DND-41 (cell line): ENCODE data around the gene CDC14C.

Experiments
- ATAC-seq: fragments of 200-7000 bp; cut with Tn5 transposase; 3 replicates; pipeline ENCODE4 v1.9.1; 2021; ENCODE audit warnings: low read depth; ENCODE audit not compliant: insufficient read depth
- DNase-seq: peaks from one replicate; pipeline ENCODE4 v3.0.0-alpha.2; 2020
- H2AFZ ChIP-seq: 2 replicates; pipeline ENCODE4 v1.6.0; 2012; ENCODE audit warnings: low read depth, low read length
- H3K27ac ChIP-seq: 2 replicates; pipeline ENCODE4 v1.5.1; 2012; ENCODE audit warnings: low read length, inconsistent platforms
- H3K27me3 ChIP-seq: fragments of 200-600 bp; sonication (generic); 2 replicates; pipeline ENCODE4 v1.6.0; 2012; ENCODE audit warnings: low read length, mild to moderate bottlenecking, inconsistent platforms; ENCODE audit not compliant: insufficient read depth, poor library complexity
- H3K36me3 ChIP-seq: 2 replicates; pipeline ENCODE4 v1.5.1; 2012; ENCODE audit warnings: low read length, inconsistent platforms; ENCODE audit not compliant: insufficient read depth
- H3K4me1 ChIP-seq: 2 replicates; pipeline ENCODE4 v1.5.1; 2012; ENCODE audit warnings: mild to moderate bottlenecking, low read length; ENCODE audit not compliant: insufficient read depth
- H3K4me2 ChIP-seq: 2 replicates; pipeline ENCODE4 v1.6.0; 2012; ENCODE audit warnings: mild to moderate bottlenecking, moderate library complexity, low read length, inconsistent platforms; ENCODE audit not compliant: insufficient read depth
- H3K4me3 ChIP-seq, 2 experiments: fragments of 200-600 bp in 1 of 2; shearing (Covaris generic) in 1 of 2; 2 replicates each; pipeline ENCODE4 v1.5.1; 2012 to 2016; ENCODE audit warnings: inconsistent platforms in 2 of 2, low read length in 2 of 2, mild to moderate bottlenecking in 2 of 2, low read depth in 1 of 2, moderate library complexity in 1 of 2
- H3K79me2 ChIP-seq: 2 replicates; pipeline ENCODE4 v1.6.0; 2012; ENCODE audit warnings: low read length, inconsistent platforms; ENCODE audit not compliant: insufficient read depth
- H3K9ac ChIP-seq: 2 replicates; pipeline ENCODE4 v1.6.0; 2012; ENCODE audit warnings: low read depth, mild to moderate bottlenecking, inconsistent platforms, low read length, moderate library complexity
- H3K9me3 ChIP-seq: 2 replicates; pipeline ENCODE4 v1.5.1; 2012; ENCODE audit warnings: low read length, moderate library complexity, mild to moderate bottlenecking, inconsistent platforms; ENCODE audit not compliant: insufficient read depth, severe bottlenecking
- H4K20me1 ChIP-seq: 2 replicates; pipeline ENCODE4 v1.6.0; 2012; ENCODE audit warnings: low read length; ENCODE audit not compliant: insufficient read depth
- CTCF ChIP-seq: IDR thresholded peaks from 2 replicates; pipeline ENCODE4 v1.5.1; 2012; ENCODE audit warnings: borderline replicate concordance, low read length, moderate library complexity, mild to moderate bottlenecking; ENCODE audit not compliant: poor library complexity, severe bottlenecking; ENCODE audit errors: extremely low read depth
- EZH2 ChIP-seq: IDR thresholded peaks from 3 replicates; pipeline ENCODE4 v1.6.1; 2012; ENCODE audit warnings: borderline replicate concordance, low read depth, mild to moderate bottlenecking, moderate library complexity, low read length, inconsistent platforms; ENCODE audit not compliant: severe bottlenecking

CDC14C gene

GRCh38 chr7:48924433-48924832 is at the start of gene CDC14C:
Gene CDC14C (plus strand): TSS chr7:48924547. CDS start chr7:48924673, 126 bp downstream.
- Histone ChIP-seq H3K79me2 (no peaks in the 10 kb centered on the region), H3K4me2 (no peak within 1 kb of the TSS), H3K27me3 (no peaks in the 10 kb centered on the region), H4K20me1 (no peaks in the 10 kb centered on the region), H3K4me1 (no peaks in the 10 kb centered on the region), H3K9me3 (no peaks in the 10 kb centered on the region), H3K4me3 (no peak within 1 kb of the TSS), H3K36me3 (no peaks in the 10 kb centered on the region), H2AFZ (no peak within 1 kb of the TSS), H3K27ac (no peak within 1 kb of the TSS), H3K9ac (no peak within 1 kb of the TSS)
- ATAC-seq (no peak), DNase-seq (no peak)
- no peak for TF ChIP-seq EZH2
- no peak for TF ChIP-seq CTCF

- no peak overlapping the region for H2AFZ ChIP-seq
- H3K9me3 ChIP-seq = no peaks in the 10 kb centered on the region
- H3K27me3 ChIP-seq = peaks cover 3% of the 10 kb centered on the region
- no peak overlapping the region for H3K9ac ChIP-seq
- H3K79me2 ChIP-seq = no peaks in the 10 kb centered on the region
- no peak overlapping the region for H3K4me2 ChIP-seq
- ATAC-seq = no peak
- no peaks in the 10 kb centered on the region for H4K20me1 ChIP-seq
- H3K36me3 ChIP-seq = no peaks in the 10 kb centered on the region
- TF ChIP-seq CTCF (peak; percentile 28), EZH2 (no peak)
- H3K27ac ChIP-seq = no peak overlapping the region
- no peak for DNase-seq
- no peaks in the 10 kb centered on the region for H3K4me1 ChIP-seq
- H3K4me3 ChIP-seq = no peak overlapping the region
These were observed 49.1 kb upstream of the CDC14C start for GRCh38 chr7:48875045-48875916.

- no peaks in the 10 kb centered on the region for H3K36me3 ChIP-seq
- H3K4me3 ChIP-seq = no peak overlapping the region
- H3K9me3 ChIP-seq = no peaks in the 10 kb centered on the region
- no peaks in the 10 kb centered on the region for H3K4me1 ChIP-seq
- ATAC-seq (no peak), DNase-seq (no peak)
- H3K4me2 ChIP-seq = no peak overlapping the region
- no peak overlapping the region for H3K9ac ChIP-seq
- TF ChIP-seq EZH2 (no peak), CTCF (no peak)
- H2AFZ ChIP-seq = no peak overlapping the region
- no peaks in the 10 kb centered on the region for H3K79me2 ChIP-seq
- H4K20me1 ChIP-seq = no peaks in the 10 kb centered on the region
- peaks cover 3% of the 10 kb centered on the region for H3K27me3 ChIP-seq
- no peak overlapping the region for H3K27ac ChIP-seq
These were observed 48.3 kb upstream of the CDC14C start for GRCh38 chr7:48876087-48876486.
